ENCODE results near the gene CSDE1.
"Not testable (repeated sequence)": the region's sequence is repeated elsewhere in the genome, so short reads cannot be mapped to it uniquely, and the experiment has no call there.

The CSDE1 gene

DNA sequence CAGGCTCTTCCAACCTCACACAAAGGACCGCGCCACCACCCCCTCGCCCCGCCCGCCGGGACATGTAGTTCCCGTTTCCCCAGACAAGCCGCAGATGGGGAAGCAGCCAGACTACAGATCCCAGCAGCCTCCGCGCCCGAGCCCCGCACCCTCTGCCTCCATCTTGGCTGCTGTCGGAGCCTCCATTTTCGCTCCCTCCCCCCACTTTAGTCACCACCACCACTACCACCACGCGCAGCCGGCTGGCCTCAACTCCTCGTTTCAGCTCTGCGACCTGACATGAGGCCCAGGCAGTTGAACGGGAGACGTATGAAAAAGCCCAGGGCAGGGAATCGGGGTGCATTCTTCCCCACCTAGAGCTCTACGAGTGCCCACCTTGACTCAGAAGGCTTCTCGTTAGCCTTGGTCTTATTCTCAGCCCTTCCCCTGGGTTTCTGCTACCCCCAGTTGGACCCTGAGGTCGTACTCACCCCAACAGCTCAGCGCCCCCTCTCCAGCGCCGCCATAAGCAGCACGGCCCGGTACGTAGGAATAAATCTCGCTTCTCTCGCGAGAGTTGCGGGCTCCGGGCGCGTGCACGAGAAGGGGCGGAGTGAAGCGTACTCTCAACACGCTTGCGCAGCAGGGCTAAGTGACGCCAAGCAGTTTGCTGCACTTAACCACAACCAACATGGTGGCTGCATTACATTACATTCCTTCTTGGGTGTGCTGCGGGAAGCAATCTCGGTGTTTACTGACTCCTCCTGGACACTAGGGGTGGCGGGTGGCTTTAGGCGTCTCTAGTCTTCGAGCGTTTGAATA, at the start of gene CSDE1:
TSS of gene CSDE1 (minus strand) at position 530 of the 801 bp plus-strand sequence. CDS start 18,094 bp downstream, outside the sequence.
- peak; percentile 96 to 97 for DNase-seq

DNA sequence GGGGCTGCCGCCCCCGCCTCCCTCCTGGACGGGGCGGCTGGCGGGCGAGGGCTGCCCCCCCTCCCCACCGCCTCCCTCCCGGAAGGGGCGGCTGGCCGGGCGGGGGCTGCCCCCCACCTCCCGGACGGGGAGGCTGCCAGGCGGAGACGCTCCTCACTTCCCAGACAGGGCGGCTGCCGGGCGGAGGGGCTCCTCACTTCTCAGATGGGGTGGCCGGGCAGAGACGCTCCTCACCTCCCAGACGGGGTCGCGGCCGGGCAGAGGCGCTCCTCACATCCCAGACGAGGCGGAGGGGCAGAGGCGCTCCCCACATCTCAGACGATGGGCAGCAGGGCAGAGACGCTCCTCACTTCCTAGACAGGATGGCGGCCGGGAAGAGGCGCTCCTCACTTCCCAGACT, 46.7 kb upstream of the CSDE1 start:
- not testable (repeated sequence) for DNase-seq

DNA sequence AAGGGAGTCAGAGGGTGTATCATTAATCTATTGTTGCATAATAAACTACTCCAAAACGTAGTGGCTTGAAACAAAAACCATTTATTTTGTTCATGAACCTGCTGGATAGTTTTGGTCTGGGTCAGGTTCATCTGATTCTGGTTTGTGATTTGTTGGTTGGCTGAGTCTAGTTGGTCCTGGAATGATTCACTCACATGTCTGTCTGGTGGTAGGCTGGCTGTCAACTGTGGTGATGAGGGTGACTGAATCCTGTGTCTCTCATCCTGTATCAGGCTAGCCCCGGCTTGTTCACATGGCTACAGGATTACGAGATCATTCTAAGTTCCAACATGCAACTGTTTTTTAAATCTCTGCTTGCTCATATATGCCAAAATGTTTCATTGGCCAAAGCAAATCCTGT, 45.2 kb upstream of the CSDE1 start:
- no peak for DNase-seq

DNA sequence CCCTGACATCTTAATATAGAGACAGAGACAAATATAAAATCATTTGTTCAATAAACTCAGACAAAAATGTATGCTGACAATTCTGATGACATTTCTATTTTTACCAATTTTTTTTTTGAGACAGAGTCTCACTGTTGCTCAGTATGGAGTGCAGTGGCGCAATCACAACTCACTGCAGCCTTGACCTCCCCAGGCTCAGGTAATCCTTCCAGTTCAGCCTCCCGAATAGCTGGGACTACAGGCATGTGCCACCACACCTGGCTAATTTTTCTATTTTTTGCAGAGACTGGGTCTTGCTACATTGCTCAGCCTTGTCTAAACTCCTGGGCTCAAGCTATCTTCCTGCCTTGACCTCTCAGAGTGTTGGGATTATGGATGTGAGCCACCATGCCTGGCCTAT, 36.3 kb upstream of the CSDE1 start:
- no peak for DNase-seq

DNA sequence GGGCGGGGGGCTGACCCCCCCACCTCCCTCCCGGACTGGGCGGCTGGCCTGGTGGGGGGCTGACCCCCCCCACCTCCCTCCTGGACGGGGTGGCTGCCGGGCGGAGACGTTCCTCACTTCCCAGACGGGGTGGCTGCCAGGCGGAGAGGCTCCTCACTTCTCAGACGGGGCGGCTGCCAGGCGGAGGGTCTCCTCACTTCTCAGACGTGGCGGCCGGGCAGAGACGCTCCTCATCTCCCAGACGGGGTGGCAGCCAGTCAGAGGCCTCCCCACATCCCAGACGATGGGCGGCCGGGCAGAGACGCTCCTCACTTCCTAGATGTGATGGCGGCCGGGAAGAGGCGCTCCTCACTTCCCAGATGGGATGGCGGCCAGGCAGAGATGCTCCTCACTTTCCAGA, 32.8 kb upstream of the CSDE1 start:
- DNase-seq = not testable (repeated sequence)

DNA sequence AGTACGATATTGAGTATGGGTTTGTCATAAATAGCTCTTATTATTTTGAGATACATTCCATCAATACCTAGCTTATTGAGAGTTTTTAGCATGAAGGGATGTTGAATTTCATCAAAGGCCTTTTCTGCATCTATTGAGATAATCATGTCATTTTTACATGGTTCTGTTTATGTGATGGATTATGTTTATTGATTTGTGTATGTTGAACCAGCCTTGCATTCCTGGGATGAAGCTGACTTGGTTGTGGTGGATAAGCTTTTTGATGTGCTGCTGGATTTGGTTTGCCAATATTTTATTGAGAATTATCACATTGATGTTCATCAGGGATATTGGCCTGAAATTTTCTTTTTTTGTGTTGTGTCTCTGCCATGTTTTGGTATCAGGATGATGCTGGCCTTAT, 28.7 kb upstream of the CSDE1 start:
- not testable (repeated sequence) for DNase-seq

DNA sequence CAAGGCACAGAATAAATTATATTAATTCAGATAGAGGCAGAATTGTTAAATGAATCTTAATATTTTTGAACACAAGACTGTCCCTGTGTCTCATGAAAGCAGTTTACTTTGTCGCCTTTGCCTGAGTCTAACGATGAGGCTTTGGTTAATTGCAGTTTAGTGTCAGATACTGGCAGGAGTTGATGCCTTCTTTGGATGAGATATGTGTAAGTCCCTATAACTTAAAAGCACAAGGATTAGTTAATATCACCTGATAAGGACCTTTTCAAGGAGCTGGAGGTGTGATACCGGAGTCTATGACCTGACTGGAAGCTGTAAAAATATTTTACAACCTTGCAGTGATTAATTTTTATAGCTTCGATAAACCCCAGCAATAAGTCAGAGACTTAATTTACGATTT, 24.7 kb upstream of the CSDE1 start:
- no peak for DNase-seq

DNA sequence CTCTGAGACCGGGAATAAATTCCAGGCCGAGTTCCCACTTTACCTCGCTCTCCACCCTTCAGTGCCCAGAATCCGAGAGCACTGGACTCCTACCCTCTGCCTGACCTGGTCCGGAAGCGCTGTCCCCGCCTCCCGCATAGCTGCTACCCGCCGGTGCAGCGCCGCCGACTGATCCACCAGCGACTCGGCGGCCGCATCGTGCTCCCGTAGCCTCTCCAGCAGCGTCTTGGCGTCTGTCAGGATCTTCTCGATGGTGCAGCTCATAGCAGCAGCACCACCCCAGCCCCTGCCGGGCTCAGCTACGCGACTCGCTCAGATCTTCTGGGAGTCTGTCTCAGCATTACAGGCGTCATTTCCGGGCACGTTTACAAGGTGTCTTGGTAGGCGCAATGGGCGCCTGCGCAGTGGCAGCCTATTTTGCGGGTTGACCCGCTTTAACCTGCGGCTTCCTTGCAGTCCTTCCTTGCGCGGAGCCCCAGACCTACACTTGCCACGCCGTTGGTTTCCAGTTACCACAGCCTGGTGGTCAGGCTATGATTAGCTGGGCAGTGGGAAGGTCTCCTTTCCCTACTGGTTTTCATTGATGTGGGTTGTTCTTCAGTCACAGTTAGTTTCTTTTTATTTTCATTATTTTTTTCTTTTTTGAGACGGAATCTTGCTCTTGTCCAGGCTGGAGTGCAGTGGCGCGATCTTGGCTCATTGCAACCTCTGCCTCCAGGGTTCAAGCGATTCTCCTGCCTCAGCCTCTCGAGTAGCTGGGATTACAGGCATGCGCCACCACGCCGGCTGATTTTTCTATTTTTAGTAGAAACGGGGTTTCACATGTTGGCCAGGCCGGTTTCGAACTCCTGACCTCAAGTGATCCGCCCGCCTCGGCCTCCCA, 22.8 kb upstream of the CSDE1 start, which contains the start of gene SIKE1:
TSS of gene SIKE1 (minus strand) at position 342 of the 883 bp plus-strand sequence. CDS start at position 264, 78 bp downstream.
- peak; percentile 89 to 90 for DNase-seq

DNA sequence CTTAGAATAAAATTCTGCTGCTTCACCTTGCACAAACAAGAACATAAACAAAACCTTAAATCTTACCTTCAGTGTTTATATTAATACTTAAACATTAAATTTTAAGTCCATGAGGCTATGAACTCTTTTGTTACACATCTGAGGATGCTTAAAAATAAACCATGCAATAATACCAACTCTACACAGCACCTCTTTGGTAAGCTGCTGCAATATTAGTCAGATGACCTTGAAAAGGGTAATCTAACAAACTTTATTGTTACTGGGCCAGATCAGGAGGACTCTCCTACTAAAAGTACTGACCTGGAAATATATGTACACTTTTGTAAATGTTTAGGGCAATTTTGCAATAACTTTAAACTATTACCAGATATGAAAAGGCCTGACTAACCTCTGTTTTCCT, 21.9 kb upstream of the CSDE1 start:
- DNase-seq = no peak

DNA sequence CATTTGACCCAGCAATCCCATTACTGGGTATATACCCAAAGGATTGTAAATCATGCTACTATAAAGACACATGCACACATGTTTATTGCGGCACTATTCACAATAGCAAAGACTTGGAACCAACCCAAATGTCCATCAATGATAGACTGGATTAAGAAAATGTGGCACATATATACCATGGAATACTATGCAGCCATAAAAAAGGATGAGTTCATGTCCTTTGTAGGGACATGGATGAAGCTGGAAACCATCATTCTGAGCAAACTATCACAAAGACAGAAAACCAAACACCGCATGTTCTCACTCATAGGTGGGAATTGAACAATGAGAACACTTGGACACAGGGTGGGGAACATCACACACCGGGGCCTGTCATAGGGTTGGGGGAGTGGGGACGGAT, 18.9 kb upstream of the CSDE1 start:
- DNase-seq = not testable (repeated sequence)

DNA sequence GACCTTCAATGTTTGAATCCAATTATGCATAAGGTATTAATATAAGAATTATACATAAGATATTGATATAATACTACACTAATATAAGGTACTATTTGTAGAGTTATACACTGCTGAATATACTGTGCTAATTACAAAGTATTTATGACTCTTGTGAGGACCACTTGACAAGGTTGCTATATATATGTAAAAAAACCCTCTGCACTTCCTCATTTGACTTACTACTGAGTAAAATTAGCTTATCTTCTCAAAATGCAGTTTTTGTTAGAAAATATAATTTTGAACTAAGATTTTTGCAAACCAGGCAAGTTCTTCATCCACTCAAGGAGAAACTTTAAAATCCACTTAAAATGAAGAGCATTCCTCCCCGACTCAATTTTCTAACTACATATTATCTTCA, 14.2 kb upstream of the CSDE1 start:
- no peak for DNase-seq

DNA sequence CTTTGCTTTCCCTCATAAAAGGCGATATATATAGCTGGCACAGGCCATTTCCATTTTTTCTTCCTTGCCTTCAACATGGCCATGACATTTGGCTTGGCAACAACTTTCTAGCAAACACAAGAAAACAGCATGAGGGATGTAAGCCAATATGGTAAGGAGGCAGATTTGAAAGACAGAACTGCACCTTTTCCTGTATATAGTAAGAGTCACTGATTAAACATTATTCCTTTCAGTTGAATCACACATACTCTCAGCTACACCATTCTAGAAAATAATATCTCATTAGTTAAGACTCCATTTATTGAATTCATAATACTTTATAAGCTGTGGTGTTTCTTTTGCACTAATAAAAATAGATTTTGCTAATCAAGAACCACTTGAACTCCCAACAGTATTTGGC, 13.2 kb upstream of the CSDE1 start:
- DNase-seq = no peak

DNA sequence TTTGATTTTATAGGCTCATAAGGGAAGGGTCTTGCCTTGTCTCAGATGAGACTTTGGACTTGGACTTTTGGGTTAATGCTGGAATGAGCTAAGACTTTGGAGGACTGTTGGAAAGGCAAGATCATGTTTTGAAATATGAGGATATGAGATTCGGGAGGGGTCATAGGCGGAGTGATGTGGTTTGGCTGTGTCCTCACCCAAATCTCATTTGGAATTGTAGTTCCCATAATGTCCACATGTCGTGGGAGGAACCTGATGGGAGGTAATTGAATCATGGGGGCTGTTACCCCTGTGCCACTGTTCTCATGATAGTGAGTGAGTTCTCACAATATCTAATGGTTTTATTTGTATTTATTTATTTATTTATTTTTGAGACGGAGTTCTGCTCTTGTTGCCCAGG, 6.9 kb upstream of the CSDE1 start:
- DNase-seq = no peak

DNA sequence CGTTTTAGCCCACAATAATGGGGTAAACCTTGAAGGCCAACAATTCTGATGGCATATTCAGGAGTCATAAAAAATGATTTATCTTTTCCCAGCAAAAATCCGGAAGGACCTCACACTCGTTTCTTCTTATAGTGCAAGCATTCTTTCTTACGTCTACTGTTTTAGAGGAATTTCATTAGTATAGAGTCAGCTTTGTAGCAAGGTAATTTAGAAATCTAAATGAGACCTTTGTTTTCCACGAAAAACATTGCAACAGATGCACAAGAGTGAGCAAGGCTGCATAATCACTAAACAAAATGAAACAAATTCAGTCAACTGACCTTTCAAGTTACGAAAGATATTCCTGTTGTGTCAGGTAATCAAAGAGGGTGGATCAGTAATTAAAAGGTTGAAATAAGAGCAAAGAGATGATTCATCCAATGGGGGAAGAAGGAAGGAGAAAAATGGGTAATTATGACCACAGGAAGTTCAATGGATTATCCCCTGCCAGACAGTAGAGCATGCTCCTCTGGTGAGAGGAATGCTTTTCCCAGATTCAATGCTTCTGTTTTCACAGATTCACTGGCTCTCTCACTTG, 560 bp upstream of the CSDE1 start:
- no peak for DNase-seq

DNA sequence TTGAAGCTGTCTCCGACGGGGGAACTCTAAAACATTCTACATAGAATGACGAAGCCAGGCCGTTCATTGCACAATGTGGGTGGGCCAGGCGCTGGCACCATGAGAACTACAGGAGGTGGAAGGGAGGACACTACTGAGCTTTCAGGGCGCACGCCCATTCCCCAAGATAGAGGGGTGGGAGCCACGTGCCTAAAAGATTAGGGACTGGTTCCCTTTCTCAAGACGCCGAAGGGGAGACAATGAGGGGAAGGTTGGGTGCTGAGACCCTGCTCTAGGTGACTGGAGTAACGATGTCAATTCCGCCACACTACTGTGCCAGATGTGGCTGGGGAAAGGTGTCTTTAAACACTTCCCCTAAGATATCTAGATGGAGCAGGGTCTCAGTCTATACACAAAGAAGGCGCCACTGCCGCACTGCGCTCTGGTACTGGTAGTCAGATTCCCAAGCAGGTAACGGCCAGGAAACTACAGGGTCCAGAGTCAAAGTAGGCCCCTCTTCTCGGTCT, 782 bp downstream of the CSDE1 start:
- DNase-seq = no peak

DNA sequence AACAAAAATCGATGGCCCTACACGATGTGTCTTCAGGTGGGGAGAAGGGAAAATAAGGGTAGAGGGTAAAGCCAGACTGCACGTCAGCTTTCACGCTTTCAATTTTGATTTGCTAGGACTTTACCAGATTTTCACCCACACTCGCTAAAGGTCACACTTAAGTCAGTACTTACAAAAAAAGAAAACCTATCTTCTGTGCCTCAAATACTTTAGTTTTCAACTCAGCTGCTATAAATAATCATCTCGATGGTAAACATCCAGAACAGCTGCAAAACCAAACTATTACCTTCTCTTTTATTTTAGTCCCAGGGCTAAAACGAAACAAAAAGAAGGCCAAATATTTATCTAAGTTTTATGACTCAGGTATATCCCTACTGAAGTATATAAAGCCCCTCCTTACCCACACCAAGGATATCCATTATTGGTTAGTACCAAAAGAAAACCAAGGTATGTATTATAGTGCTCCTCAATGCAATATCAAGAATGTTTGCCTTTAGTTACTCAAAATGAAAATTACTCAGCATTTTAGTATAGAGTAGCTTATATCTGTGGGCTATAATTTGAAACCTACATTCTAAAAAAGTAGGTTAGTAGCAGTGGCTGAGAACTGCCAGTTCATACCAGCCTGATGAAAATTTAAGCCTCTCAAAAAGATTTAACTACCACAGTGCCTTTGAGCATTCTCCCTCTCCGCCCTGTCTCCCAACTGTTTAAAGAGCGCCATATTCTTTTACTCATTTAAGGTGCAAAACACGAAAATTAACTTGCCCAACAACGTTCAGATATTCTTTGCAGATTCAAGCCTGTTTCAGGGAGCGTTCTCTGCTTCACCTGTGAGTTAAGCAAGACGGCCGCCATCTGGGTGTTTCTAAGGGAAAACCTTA, 1.5 kb downstream of the CSDE1 start:
- no peak for DNase-seq

DNA sequence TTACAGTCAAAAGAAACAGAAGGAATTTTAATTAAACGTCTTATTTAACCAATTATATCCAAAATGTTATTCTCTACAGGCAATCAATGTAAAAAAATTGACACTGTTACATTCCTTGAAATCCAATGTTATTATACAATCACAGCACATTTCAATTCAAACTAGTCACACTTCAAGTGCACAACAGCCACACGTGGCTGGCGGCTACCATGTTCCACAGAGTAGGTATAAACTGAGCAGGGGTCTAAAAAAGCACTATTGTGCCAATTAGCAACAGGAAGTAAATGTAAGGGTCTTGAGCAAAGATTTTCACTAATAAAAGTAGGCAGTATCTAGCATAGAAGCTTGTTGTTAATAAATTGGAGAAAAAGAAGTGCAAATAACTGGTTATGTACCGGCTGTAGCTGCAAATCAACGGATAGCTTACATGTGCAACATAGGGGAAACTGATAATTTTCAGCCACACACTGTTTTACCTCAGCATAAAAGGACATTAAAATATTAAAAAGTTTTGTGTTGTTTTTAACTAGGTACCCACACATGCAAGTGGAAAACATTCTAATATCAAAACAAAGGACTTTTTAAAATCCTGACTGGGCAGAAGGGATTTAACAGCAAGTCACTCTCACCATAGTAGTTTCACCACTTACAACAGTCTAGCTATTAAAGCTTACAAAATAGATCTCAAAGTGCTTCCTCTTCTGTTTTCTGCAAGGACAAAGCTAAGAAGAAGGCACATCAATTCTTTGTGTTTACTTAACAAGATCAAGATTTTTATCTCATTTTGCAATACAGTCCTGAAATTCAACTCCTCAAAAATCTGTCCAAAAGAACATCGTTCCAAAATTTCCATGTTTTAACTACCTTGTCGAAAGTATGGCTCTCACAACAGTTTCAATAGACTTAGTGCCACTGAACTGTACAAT, 2.5 kb downstream of the CSDE1 start:
- DNase-seq = no peak

DNA sequence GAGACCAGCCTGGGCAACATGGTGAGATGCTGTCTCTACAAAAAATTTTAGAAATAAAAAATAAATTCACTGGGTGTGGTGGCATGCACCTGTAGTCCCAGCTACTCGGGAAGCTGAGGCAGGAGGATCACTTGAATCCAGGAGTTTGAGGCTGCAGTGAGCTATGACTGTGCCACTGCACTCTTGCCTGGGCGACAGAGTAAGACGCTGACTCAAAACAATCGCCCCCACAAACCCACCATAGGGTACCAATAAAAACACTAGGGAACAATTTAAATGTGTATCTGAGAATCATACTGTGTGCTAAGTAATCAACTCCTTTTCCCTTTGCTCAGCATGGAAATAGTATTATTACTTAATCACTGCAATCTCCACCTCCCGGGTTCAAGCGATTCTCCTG, 4.1 kb downstream of the CSDE1 start:
- DNase-seq = not testable (repeated sequence)

DNA sequence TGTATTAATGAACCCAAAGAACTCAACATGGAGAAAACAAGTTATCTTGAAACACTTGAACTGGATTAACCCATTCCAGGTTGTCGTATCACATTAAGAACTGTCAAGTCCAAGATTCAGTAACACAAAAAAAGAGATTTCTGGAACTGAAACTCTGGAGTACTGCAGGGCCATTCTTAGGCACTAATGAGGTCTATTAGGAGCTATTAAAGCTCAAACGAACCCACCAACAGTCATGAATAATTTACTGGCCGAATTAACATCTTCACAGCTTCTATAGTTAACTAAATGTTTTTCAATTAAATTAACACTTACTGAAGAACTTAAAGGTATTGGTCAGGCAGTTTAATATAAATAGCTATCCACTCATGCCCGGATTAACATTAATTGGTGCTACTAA, 4.6 kb downstream of the CSDE1 start:
- DNase-seq = no peak

DNA sequence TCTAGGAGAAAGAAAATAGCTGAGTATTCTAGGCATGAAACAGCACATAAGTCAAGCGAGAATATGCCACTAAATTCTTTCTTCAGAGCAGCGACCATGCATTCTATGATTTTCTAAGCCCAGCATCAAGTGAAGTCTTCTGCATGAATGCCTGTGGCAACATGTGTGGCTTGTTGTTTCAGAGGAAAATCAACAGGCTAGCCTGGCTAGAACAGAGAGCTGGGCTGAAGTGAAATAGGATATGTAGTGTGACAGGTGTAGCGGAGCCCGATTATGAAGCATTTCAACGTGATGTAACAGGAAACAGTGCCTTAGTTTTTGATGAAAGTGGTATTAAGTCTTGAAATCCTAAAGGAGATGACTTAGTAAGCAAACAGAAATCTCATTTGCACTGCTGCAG, 7.0 kb downstream of the CSDE1 start:
- no peak for DNase-seq

DNA sequence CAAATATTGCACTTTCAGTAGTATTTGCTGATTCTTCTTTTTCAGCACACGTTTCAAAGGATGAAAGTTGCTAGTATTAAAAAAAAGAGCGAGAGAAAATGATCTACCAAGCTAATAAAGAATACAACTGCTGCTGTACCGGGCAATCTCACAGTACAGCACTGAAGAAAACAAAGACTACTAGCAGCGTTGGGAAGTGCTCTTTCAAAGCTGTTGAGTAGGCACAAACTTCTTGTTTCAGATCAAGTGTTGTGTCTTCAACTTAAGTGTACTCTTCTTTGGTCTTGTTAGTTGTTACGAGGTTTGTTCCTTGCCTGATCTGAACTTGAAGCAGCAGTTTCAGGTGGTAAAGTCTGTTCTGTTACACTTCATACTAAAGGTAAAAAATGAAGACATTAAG, 7.9 kb downstream of the CSDE1 start:
- no peak for DNase-seq
